Neural progenitor cell (in vitro differentiated cells): ENCODE measurements around the gene GLT6D1. TPM values are rescaled to one million over a fixed set of nuclear protein-coding genes. Genes with fewer than 3 reads are reported as not detected.

Experiments
- DNase-seq: peaks from one replicate; pipeline ENCODE4 v3.0.0-alpha.2; 2016; ENCODE audit warnings: low spot score
- H2AFZ ChIP-seq: fragments of 200-600 bp; sonication (generic); replicated peaks from 2 replicates; pipeline ENCODE4 v1.6.1; 2016; ENCODE audit warnings: antibody characterized with exemption
- H3F3A ChIP-seq: fragments of 200-600 bp; sonication (generic); 2 replicates; pipeline ENCODE4 v1.6.1; 2016; ENCODE audit warnings: antibody characterized with exemption, low read depth
- H3K27ac ChIP-seq: fragments of 200-600 bp; sonication (generic); 2 replicates; pipeline ENCODE4 v1.5.1; 2016; ENCODE audit warnings: mild to moderate bottlenecking
- H3K27me3 ChIP-seq: fragments of 200-600 bp; sonication (generic); 2 replicates; pipeline ENCODE4 v1.6.1; 2016; ENCODE audit warnings: mild to moderate bottlenecking, moderate library complexity
- H3K36me3 ChIP-seq: fragments of 200-600 bp; sonication (generic); 2 replicates; pipeline ENCODE4 v1.5.1; 2016
- H3K4me1 ChIP-seq: fragments of 200-600 bp; sonication (generic); 2 replicates; pipeline ENCODE4 v1.6.1; 2016; ENCODE audit warnings: mixed run types
- H3K4me2 ChIP-seq: fragments of 200-600 bp; sonication (generic); 2 replicates; pipeline ENCODE4 v1.6.1; 2016
- H3K4me3 ChIP-seq: fragments of 200-600 bp; sonication (generic); 2 replicates; pipeline ENCODE4 v1.5.1; 2016
- H3K79me2 ChIP-seq: fragments of 200-600 bp; sonication (generic); 2 replicates; pipeline ENCODE4 v1.6.1; 2016; ENCODE audit warnings: low read depth
- H3K9ac ChIP-seq: fragments of 200-600 bp; sonication (generic); 2 replicates; pipeline ENCODE4 v1.6.1; 2016
- H3K9me3 ChIP-seq: fragments of 200-600 bp; sonication (generic); 2 replicates; pipeline ENCODE4 v1.5.1; 2016; ENCODE audit warnings: low read depth
- H4K20me1 ChIP-seq: fragments of 200-600 bp; sonication (generic); 2 replicates; pipeline ENCODE4 v1.6.1; 2016; ENCODE audit warnings: low read depth
- H3K27ac Mint-ChIP-seq: 3 replicates; pipeline ENCODE4 v1.8.0; 2021; ENCODE audit warnings: mixed read lengths
- H3K27me3 Mint-ChIP-seq: 2 replicates; pipeline ENCODE4 v1.8.0; 2022; ENCODE audit warnings: low read depth, mild to moderate bottlenecking, inconsistent platforms, moderate library complexity, mixed read lengths; ENCODE audit not compliant: insufficient read depth
- H3K36me3 Mint-ChIP-seq: 3 replicates; pipeline ENCODE4 v1.8.0; 2021; ENCODE audit warnings: mixed read lengths
- H3K4me1 Mint-ChIP-seq: 3 replicates; pipeline ENCODE4 v1.8.0; 2021; ENCODE audit warnings: mixed read lengths
- H3K4me3 Mint-ChIP-seq: 3 replicates; pipeline ENCODE4 v1.8.0; 2021; ENCODE audit warnings: mild to moderate bottlenecking, moderate library complexity, mixed read lengths
- H3K9me3 Mint-ChIP-seq: 3 replicates; pipeline ENCODE4 v1.8.0; 2020; ENCODE audit warnings: mixed read lengths
- CTCF ChIP-seq: fragments of 200-600 bp; sonication (generic); IDR thresholded peaks from 2 replicates; pipeline ENCODE4 v1.5.1; 2017; ENCODE audit warnings: antibody characterized with exemption, mild to moderate bottlenecking
- EZH2 ChIP-seq: fragments of 200-600 bp; sonication (generic); IDR thresholded peaks from 2 replicates; pipeline ENCODE4 v1.6.1; 2017; ENCODE audit warnings: antibody characterized with exemption, mild to moderate bottlenecking, moderate library complexity
- EZH2phosphoT487 ChIP-seq: fragments of 200-600 bp; sonication (generic); IDR thresholded peaks from 2 replicates; pipeline ENCODE4 v1.6.1; 2017; ENCODE audit warnings: antibody characterized with exemption
- total RNA-seq: library from RNA; depleted of rRNA; stranded (reverse); fragments of >200 nt; gene quantifications from 2 replicates; pipeline ENCODE4 v1.2.3, GENCODE V29; 2015; ENCODE audit warnings: low replicate concordance

The GLT6D1 gene
- total RNA-seq, 1 donor from 2014 or later, result 0.80 TPM

- DNase-seq, result no peak
- Histone ChIP-seq H3K36me3 (no peaks in the 10 kb centered on the region), H3K27ac (no peak overlapping the region), H3K9ac (no peak overlapping the region), H3K27me3 (no peaks in the 10 kb centered on the region), H3K79me2 (no peaks in the 10 kb centered on the region), H3K4me3 (no peak overlapping the region), H3F3A (no peaks in the 10 kb centered on the region), H3K9me3 (no peaks in the 10 kb centered on the region), H3K4me1 (no peaks in the 10 kb centered on the region), H2AFZ (no peak overlapping the region), H4K20me1 (no peaks in the 10 kb centered on the region), H3K4me2 (no peak overlapping the region)
- Mint-ChIP-seq H3K4me3 (no peak overlapping the region), H3K27me3 (peaks cover 2% of the 10 kb centered on the region), H3K36me3 (no peaks in the 10 kb centered on the region), H3K9me3 (peaks cover 2% of the 10 kb centered on the region), H3K27ac (no peak overlapping the region), H3K4me1 (no peaks in the 10 kb centered on the region)
- TF ChIP-seq EZH2phosphoT487 (no peak), EZH2 (no peak), CTCF (no peak)
Measured at GRCh38 chr9:135680056-135680455, 40.7 kb upstream of the GLT6D1 start.

GRCh38 chr9:135678236-135679017 is 39.1 kb upstream of the GLT6D1 start:
- H3K36me3 ChIP-seq, result no peaks in the 10 kb centered on the region
- H3K27ac ChIP-seq, result no peak overlapping the region
- Mint-ChIP-seq H3K27me3 (peaks cover 2% of the 10 kb centered on the region), H3K9me3 (peaks cover 2% of the 10 kb centered on the region), H3K27ac (no peak overlapping the region), H3K4me1 (no peaks in the 10 kb centered on the region), H3K36me3 (no peaks in the 10 kb centered on the region), H3K4me3 (no peak overlapping the region)
- no peak for DNase-seq
- no peaks in the 10 kb centered on the region for H3K27me3 ChIP-seq
- H4K20me1 ChIP-seq, result no peaks in the 10 kb centered on the region
- H3F3A ChIP-seq, result no peaks in the 10 kb centered on the region
- H2AFZ ChIP-seq, result no peak overlapping the region
- H3K9ac ChIP-seq, result no peak overlapping the region
- no peaks in the 10 kb centered on the region for H3K4me1 ChIP-seq
- no peaks in the 10 kb centered on the region for H3K79me2 ChIP-seq
- no peak for TF ChIP-seq EZH2
- no peak for TF ChIP-seq EZH2phosphoT487
- TF ChIP-seq CTCF, result no peak
- H3K4me3 ChIP-seq, result no peak overlapping the region
- H3K9me3 ChIP-seq, result no peaks in the 10 kb centered on the region
- no peak overlapping the region for H3K4me2 ChIP-seq

- Histone ChIP-seq H3K79me2 (no peaks in the 10 kb centered on the region), H4K20me1 (no peaks in the 10 kb centered on the region), H3K9ac (no peak overlapping the region), H3K9me3 (no peaks in the 10 kb centered on the region), H2AFZ (no peak overlapping the region), H3K4me1 (no peaks in the 10 kb centered on the region), H3K4me2 (no peak overlapping the region), H3K27ac (no peak overlapping the region), H3K36me3 (no peaks in the 10 kb centered on the region), H3F3A (no peaks in the 10 kb centered on the region), H3K27me3 (no peaks in the 10 kb centered on the region), H3K4me3 (no peak overlapping the region)
- Mint-ChIP-seq H3K4me1 (no peaks in the 10 kb centered on the region), H3K9me3 (peaks cover 2% of the 10 kb centered on the region), H3K4me3 (no peak overlapping the region), H3K27ac (no peak overlapping the region), H3K36me3 (no peaks in the 10 kb centered on the region), H3K27me3 (no peaks in the 10 kb centered on the region)
- TF ChIP-seq CTCF, result no peak
- TF ChIP-seq EZH2phosphoT487, result no peak
- no peak for TF ChIP-seq EZH2
- DNase-seq, result no peak
Measured at GRCh38 chr9:135677641-135678168, 38.4 kb upstream of the GLT6D1 start.
